OCI-LY1 (cell line): ENCODE measurements around the gene GRPEL2.

ENCODE experiments used
- H2AFZ ChIP-seq: fragments of 200-600 bp; sonication (generic), shearing (Covaris generic); 2 replicates; pipeline ENCODE4 v1.6.0; 2014; ENCODE audit warnings: antibody characterized with exemption, mild to moderate bottlenecking, low read length
- H3F3A ChIP-seq: fragments of 200-600 bp; sonication (generic), shearing (Covaris generic); 2 replicates; pipeline ENCODE4 v1.6.0; 2014; ENCODE audit warnings: mild to moderate bottlenecking, antibody characterized with exemption, low read length, moderate library complexity; ENCODE audit not compliant: insufficient read depth
- H3K27ac ChIP-seq: fragments of 200-600 bp; sonication (generic); 2 replicates; pipeline ENCODE4 v1.5.1; 2014; ENCODE audit warnings: low read length, mixed run types, mild to moderate bottlenecking, low read depth; ENCODE audit not compliant: poor library complexity, severe bottlenecking
- H3K27me3 ChIP-seq: fragments of 200-600 bp; sonication (generic); 2 replicates; pipeline ENCODE4 v1.6.0; 2014; ENCODE audit warnings: antibody characterized with exemption, mild to moderate bottlenecking, low read length, moderate library complexity; ENCODE audit not compliant: insufficient read depth
- H3K36me3 ChIP-seq: fragments of 200-600 bp; sonication (generic); 2 replicates; pipeline ENCODE4 v1.6.1; 2014; ENCODE audit warnings: mild to moderate bottlenecking, antibody characterized with exemption, low read length, moderate library complexity, mixed read lengths; ENCODE audit not compliant: insufficient read depth
- H3K4me1 ChIP-seq: fragments of 200-600 bp; sonication (generic); 2 replicates; pipeline ENCODE4 v1.5.1; 2014; ENCODE audit warnings: mild to moderate bottlenecking, low read length, moderate library complexity; ENCODE audit not compliant: insufficient read depth, severe bottlenecking
- H3K4me2 ChIP-seq: fragments of 200-600 bp; sonication (generic), shearing (Covaris generic); 2 replicates; pipeline ENCODE4 v1.6.1; 2014; ENCODE audit warnings: low read length
- H3K4me3 ChIP-seq: fragments of 200-600 bp; sonication (generic); 2 replicates; pipeline ENCODE4 v1.5.1; 2014; ENCODE audit warnings: low read length, low read depth, mild to moderate bottlenecking, mixed read lengths; ENCODE audit not compliant: poor library complexity, severe bottlenecking
- H3K79me2 ChIP-seq: fragments of 200-600 bp; shearing (Covaris generic); 2 replicates; pipeline ENCODE4 v1.6.1; 2016; ENCODE audit warnings: mixed run types, low read length, mixed read lengths; ENCODE audit not compliant: insufficient read depth
- H3K9ac ChIP-seq: fragments of 200-600 bp; sonication (generic), shearing (Covaris generic); 2 replicates; pipeline ENCODE4 v1.6.1; 2014; ENCODE audit warnings: mild to moderate bottlenecking, low read length, mixed read lengths
- H3K9me2 ChIP-seq: fragments of 200-600 bp; sonication (generic), shearing (Covaris generic); 2 replicates; pipeline ENCODE4 v1.6.1; 2014; ENCODE audit warnings: low read depth, mild to moderate bottlenecking, low read length, mixed read lengths
- H3K9me3 ChIP-seq: fragments of 200-600 bp; shearing (Covaris generic); 2 replicates; pipeline ENCODE4 v1.6.1; 2014; ENCODE audit warnings: low read length, mixed read lengths
- H4K20me1 ChIP-seq: fragments of 200-600 bp; sonication (generic), shearing (Covaris generic); 2 replicates; pipeline ENCODE4 v1.6.0; 2016; ENCODE audit warnings: mild to moderate bottlenecking, low read length; ENCODE audit not compliant: insufficient read depth
- EZH2 ChIP-seq: fragments of 200-600 bp; sonication (generic), shearing (Covaris generic); IDR thresholded peaks from 2 replicates; pipeline ENCODE4 v1.8.0; 2017; ENCODE audit warnings: borderline replicate concordance, mixed run types, mild to moderate bottlenecking, antibody characterized with exemption, low read length, moderate library complexity, mixed read lengths
- TF ChIP-seq, protein P1 (sequence below): fragments of 200-600 bp; sonication (generic), shearing (Covaris generic); IDR thresholded peaks from 2 replicates; pipeline ENCODE4 v1.5.1; 2017; ENCODE audit warnings: mild to moderate bottlenecking, antibody characterized with exemption, low read length, moderate library complexity, mixed read lengths

GRPEL2 gene

DNA sequence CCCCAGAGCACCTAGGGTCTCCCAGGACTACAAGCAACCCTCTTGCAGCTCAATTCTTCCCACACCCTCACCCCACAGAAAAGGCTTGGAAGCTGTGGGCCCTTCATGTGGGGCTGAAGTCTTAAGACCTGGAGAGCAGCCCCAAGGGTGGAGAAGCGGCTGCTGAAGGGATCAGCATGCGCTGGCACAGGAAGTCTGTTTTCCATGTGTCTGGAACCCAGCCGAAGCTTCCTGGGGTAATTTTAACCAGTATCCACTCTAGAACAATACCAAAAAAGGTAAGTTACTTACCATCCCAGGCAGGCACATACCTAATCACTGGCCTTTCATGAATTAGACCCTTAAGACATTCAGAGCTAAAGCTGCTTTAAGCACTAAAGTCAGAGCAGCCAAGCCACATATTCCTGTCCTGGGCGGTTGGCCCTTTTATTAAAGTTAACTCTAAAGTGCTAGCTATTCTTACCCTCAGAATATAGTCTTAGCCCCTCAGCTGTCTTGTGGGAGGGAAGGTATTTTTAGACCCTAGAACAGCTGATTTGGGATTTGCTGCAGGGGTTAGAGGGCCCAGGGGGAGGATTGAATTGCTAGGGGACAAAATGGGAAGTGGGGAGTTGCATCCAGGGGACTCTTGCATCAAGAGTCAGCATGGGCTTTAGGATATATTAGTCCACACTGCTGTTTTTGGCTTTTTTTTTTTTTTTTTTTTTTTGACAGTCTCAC, 26.9 kb downstream of the GRPEL2 start:
- no peaks in the 10 kb centered on the region for H3K79me2 ChIP-seq
- no peak overlapping the region for H2AFZ ChIP-seq
- no peaks in the 10 kb centered on the region for H3F3A ChIP-seq
- no peak overlapping the region for H3K4me2 ChIP-seq
- peaks cover 6% of the 10 kb centered on the region for H3K4me1 ChIP-seq
- no peak for TF ChIP-seq EZH2
- TF ChIP-seq, protein P1, sequence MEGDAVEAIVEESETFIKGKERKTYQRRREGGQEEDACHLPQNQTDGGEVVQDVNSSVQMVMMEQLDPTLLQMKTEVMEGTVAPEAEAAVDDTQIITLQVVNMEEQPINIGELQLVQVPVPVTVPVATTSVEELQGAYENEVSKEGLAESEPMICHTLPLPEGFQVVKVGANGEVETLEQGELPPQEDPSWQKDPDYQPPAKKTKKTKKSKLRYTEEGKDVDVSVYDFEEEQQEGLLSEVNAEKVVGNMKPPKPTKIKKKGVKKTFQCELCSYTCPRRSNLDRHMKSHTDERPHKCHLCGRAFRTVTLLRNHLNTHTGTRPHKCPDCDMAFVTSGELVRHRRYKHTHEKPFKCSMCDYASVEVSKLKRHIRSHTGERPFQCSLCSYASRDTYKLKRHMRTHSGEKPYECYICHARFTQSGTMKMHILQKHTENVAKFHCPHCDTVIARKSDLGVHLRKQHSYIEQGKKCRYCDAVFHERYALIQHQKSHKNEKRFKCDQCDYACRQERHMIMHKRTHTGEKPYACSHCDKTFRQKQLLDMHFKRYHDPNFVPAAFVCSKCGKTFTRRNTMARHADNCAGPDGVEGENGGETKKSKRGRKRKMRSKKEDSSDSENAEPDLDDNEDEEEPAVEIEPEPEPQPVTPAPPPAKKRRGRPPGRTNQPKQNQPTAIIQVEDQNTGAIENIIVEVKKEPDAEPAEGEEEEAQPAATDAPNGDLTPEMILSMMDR = no peak
- H3K36me3 ChIP-seq = peaks cover 6% of the 10 kb centered on the region; the same call in 1 of the 2 replicates
- H4K20me1 ChIP-seq = no peaks in the 10 kb centered on the region
- H3K9me2 ChIP-seq = no peaks in the 10 kb centered on the region
- H3K9ac ChIP-seq = no peak overlapping the region
- no peaks in the 10 kb centered on the region for H3K27me3 ChIP-seq
- H3K27ac ChIP-seq = no peak overlapping the region
- H3K4me3 ChIP-seq = no peak overlapping the region
- no peaks in the 10 kb centered on the region for H3K9me3 ChIP-seq

DNA sequence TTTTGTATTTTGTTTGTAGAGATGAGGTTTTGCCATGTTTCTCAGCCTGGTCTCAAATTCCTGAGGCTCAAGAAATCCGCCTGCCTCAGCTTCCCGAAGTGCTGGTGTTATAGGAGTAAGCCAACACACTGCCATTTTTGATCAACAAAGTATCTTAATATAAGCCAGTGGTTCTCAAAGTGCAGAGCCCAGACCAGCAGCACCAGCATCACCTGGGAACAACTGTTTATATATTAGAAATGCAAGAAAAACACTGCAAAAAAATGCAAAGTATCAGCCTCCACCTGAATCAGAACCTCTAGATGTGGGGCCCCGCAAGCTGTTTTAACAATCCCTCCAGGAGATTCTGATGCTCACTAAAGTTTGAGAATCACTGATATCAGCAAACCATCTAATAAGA, 27.6 kb downstream of the GRPEL2 start:
- Histone ChIP-seq H3K9ac (no peak overlapping the region), H3K9me2 (no peaks in the 10 kb centered on the region), H3F3A (no peaks in the 10 kb centered on the region), H3K4me3 (no peak overlapping the region), H3K27ac (no peak overlapping the region), H3K4me2 (no peak overlapping the region), H3K9me3 (no peaks in the 10 kb centered on the region), H3K27me3 (no peaks in the 10 kb centered on the region), H2AFZ (no peak overlapping the region), H4K20me1 (no peaks in the 10 kb centered on the region), H3K36me3 (peaks cover 4% of the 10 kb centered on the region; the same call in 1 of the 2 replicates), H3K79me2 (no peaks in the 10 kb centered on the region), H3K4me1 (no peaks in the 10 kb centered on the region)
- TF ChIP-seq, protein P1 = no peak
- no peak for TF ChIP-seq EZH2

DNA sequence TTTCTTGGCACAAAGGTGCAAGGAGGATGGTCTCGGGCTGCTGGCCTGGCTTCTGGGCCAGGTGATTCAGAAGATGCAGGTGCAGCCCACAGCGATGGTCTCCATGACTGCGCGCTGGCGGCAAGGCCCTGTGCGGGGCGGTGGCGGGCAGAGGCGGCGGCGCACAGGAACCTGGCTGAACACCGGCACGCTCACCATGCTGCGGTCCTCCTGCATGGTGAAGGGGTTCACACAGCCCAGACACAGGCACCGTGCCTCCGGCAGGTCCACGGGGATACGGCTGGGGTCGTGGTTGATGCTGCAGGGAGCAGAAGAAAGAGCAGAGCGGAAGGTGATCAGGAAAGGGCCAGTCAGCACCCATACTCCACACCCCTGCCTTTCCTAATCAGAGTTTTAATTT, 29.0 kb downstream of the GRPEL2 start:
- Histone ChIP-seq H3K9ac (no peak overlapping the region), H3K9me3 (no peaks in the 10 kb centered on the region), H3F3A (no peaks in the 10 kb centered on the region), H3K27me3 (no peaks in the 10 kb centered on the region), H3K36me3 (no peaks in the 10 kb centered on the region), H3K79me2 (no peaks in the 10 kb centered on the region), H3K4me2 (no peak overlapping the region), H3K9me2 (no peaks in the 10 kb centered on the region), H3K4me3 (no peak overlapping the region), H3K27ac (no peak overlapping the region), H3K4me1 (no peaks in the 10 kb centered on the region), H2AFZ (no peak overlapping the region), H4K20me1 (no peaks in the 10 kb centered on the region)
- no peak for TF ChIP-seq EZH2

DNA sequence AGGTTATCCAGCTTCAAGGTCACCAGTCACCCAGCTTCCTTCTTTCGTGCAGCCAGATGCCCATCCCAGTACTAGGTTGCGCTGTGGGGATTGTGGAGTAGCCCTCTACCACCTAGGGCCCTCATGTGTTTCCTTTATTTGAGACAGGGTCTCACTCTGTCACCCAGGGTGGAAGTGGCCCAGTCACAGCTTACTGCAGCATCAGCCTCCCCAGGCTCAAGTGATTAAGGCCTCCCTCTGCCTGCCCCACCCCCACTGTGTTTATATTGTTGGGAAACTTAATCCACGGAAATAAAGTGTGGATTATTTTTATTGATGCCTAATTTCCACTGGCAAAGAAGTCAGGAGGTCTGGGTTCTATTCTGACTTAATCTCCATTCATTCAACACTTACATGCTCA, 29.5 kb downstream of the GRPEL2 start:
- Histone ChIP-seq H2AFZ (no peak overlapping the region), H3K79me2 (no peaks in the 10 kb centered on the region), H3K4me2 (no peak overlapping the region), H4K20me1 (no peaks in the 10 kb centered on the region), H3K27me3 (no peaks in the 10 kb centered on the region), H3K4me3 (no peak overlapping the region), H3K27ac (no peak overlapping the region), H3K36me3 (no peaks in the 10 kb centered on the region), H3K9me3 (no peaks in the 10 kb centered on the region), H3K4me1 (no peaks in the 10 kb centered on the region), H3K9ac (no peak overlapping the region), H3F3A (no peaks in the 10 kb centered on the region), H3K9me2 (no peaks in the 10 kb centered on the region)
- TF ChIP-seq, protein P1 = no peak
- no peak for TF ChIP-seq EZH2
